Measurements from ENCODE around the gene NCKAP5L. TPM values are rescaled to one million over a fixed set of nuclear protein-coding genes. Genes with fewer than 3 reads are reported as not detected.

Gene NCKAP5L
- total RNA-seq, 1 experiment from 2014 or later = 4.9 TPM

Other genes with a start within 250 kb of the NCKAP5L start
- 0.39 and 3.8 TPM in 2 replicates for gene FAM186B, start 222.8 kb downstream of the NCKAP5L start, total RNA-seq (2014; rRNA removed; shearing (Covaris generic))
- 5.8 and 9.8 TPM in 2 replicates for gene PRPF40B, start 204.9 kb downstream of the NCKAP5L start, total RNA-seq (2014; rRNA removed; shearing (Covaris generic))
- gene FMNL3, start 121.0 kb downstream of the NCKAP5L start, total RNA-seq (2014; rRNA removed; shearing (Covaris generic)) = 9.1 and 10.6 TPM in 2 replicates
- gene TMBIM6, start 86.9 kb downstream of the NCKAP5L start, total RNA-seq (2014; rRNA removed; shearing (Covaris generic)) = 554 and 683 TPM in 2 replicates
- 4.9 and 6.4 TPM in 2 replicates for gene BCDIN3D, start 14.7 kb upstream of the NCKAP5L start, total RNA-seq (2014; rRNA removed; shearing (Covaris generic))
- 0.58 TPM in 1 of 2 replicates, not detected in the other for gene FAIM2, start 75.5 kb upstream of the NCKAP5L start, total RNA-seq (2014; rRNA removed; shearing (Covaris generic))
- not detected in 2 replicates for gene AQP2, start 122.3 kb upstream of the NCKAP5L start, total RNA-seq (2014; rRNA removed; shearing (Covaris generic))
- not detected in 2 replicates for gene AQP5, start 133.5 kb upstream of the NCKAP5L start, total RNA-seq (2014; rRNA removed; shearing (Covaris generic))
- 0.10 TPM in 1 of 2 replicates, not detected in the other for gene AQP6, start 144.5 kb upstream of the NCKAP5L start, total RNA-seq (2014; rRNA removed; shearing (Covaris generic))
- gene RACGAP1, start 197.1 kb upstream of the NCKAP5L start, total RNA-seq (2014; rRNA removed; shearing (Covaris generic)) = 115 and 140 TPM in 2 replicates
- gene ASIC1, start 229.2 kb upstream of the NCKAP5L start, total RNA-seq (2014; rRNA removed; shearing (Covaris generic)) = 1.6 and 3.4 TPM in 2 replicates

All from H4 (cell line).